Kasumi-1 (cell line): ENCODE results near the gene CYP2U1.

Experiments used
- DNase-seq, 2 experiments: peaks; one replicate each; lab custom pipeline; 2025; lab: John Stamatoyannopoulos, UW

CYP2U1 gene

GRCh38 chr4:107987916-107988762 is 56.8 kb downstream of the CYP2U1 start:
- DNase-seq: no peak

GRCh38 chr4:107988763-107989035 is 57.4 kb downstream of the CYP2U1 start:
- no peak for DNase-seq

- no peak for DNase-seq
Measured at GRCh38 chr4:107989162-107989536, 57.8 kb downstream of the CYP2U1 start.

GRCh38 chr4:107989537-107990386 is 58.4 kb downstream of the CYP2U1 start, which contains the start of gene HADH:
Gene HADH, plus strand, starts transcription at chr4:107989889. Its CDS starts 44 bp downstream, at chr4:107989933.
- peak; percentile 84 to 92 for DNase-seq

GRCh38 chr4:107991945-107992630 is 60.7 kb downstream of the CYP2U1 start:
- DNase-seq: no peak

- DNase-seq: peak; percentile 18 to 20
Measured at GRCh38 chr4:107993969-107994368, 62.6 kb downstream of the CYP2U1 start.

- DNase-seq: no peak
Measured at GRCh38 chr4:107994894-107995293, 63.5 kb downstream of the CYP2U1 start.

- DNase-seq: peak; percentile 16 to 28
Measured at GRCh38 chr4:107996949-107997788, 65.8 kb downstream of the CYP2U1 start.

- DNase-seq: no peak
Measured at GRCh38 chr4:107997794-107998193, 66.4 kb downstream of the CYP2U1 start.

- DNase-seq: no peak
Measured at GRCh38 chr4:107999932-108000539, 68.7 kb downstream of the CYP2U1 start.

GRCh38 chr4:108001540-108002135 is 70.3 kb downstream of the CYP2U1 start:
- DNase-seq: no peak
